GM21723 (cell line): ENCODE measurements around the gene RING1.
"Not testable (repeated sequence)": the region's sequence is repeated elsewhere in the genome, so short reads cannot be mapped to it uniquely, and the experiment has no call there.

Source experiments
- ATAC-seq: cut with Tn5 transposase; IDR thresholded peaks from one replicate; pipeline ENCODE4 v1.9.1; 2021; ENCODE audit warnings: mild to moderate bottlenecking, moderate library complexity; ENCODE audit not compliant: unreplicated experiment

The RING1 gene

DNA sequence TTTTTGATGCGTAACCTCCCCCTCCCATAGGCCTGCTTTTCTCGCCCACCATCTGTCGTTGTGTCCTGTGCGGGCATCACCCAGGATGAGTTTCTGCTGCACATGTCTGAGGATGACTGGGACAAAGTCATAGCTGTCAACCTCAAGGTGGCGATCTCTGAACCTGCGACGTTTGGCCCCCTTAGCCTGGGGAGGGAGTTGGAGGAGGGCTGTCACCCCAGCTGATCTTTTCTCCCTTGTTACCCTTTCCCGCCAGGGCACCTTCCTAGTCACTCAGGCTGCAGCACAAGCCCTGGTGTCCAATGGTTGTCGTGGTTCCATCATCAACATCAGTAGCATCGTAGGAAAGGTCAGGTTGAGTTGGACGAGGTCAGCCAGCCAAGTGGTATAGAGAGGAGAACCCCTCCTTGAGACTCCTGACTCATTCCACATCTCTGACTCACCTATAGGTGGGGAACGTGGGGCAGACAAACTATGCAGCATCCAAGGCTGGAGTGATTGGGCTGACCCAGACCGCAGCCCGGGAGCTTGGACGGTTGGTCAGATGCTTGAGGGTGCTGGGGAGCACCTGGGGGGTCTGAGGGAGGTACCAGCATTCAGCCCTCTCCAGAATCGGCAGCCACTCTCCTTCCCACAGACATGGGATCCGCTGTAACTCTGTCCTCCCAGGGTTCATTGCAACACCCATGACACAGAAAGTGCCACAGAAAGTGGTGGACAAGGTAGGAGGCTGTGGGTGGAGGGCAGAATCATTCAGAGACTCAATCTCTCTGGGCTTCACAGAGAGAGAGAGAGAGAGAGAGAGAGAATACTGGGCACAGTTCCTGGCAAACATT is 2.9 kb upstream of the RING1 start:
- no peak for ATAC-seq

DNA sequence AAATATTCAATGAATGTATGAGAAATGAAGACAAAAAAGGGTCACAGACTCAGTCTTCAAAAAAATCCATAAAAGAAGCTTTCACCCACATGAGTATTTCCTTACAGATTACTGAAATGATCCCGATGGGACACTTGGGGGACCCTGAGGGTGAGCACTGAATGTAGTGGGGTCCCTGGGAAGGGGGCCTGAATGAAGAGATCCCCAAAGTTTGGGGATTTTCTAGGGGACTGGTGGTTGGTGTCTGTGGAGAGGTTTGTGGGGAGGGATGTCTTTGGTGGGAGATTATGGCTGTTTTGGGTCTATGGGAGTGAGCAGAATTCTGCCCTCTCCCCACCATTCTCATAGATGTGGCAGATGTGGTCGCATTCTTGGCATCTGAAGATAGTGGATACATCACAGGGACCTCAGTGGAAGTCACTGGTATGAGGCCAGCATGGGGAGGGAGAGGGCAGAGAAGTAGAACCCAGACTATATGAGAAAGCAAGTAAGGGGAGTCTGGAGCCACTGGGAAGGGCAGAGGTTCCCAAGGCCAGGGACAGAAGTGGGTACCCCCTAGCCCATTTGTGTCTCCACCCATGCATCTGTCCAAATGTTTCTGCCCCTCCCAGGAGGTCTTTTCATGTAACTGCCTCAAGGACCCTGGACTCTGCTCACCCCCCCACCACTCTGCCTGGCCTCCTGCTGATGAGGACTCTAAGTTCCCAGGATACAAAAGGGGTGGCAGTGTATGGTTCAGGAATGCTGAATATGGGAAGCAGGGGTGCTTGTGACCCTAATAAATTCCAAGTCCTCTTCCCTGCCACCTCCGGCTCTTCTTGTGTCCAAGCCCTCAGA is 2.1 kb upstream of the RING1 start:
- no peak for ATAC-seq

DNA sequence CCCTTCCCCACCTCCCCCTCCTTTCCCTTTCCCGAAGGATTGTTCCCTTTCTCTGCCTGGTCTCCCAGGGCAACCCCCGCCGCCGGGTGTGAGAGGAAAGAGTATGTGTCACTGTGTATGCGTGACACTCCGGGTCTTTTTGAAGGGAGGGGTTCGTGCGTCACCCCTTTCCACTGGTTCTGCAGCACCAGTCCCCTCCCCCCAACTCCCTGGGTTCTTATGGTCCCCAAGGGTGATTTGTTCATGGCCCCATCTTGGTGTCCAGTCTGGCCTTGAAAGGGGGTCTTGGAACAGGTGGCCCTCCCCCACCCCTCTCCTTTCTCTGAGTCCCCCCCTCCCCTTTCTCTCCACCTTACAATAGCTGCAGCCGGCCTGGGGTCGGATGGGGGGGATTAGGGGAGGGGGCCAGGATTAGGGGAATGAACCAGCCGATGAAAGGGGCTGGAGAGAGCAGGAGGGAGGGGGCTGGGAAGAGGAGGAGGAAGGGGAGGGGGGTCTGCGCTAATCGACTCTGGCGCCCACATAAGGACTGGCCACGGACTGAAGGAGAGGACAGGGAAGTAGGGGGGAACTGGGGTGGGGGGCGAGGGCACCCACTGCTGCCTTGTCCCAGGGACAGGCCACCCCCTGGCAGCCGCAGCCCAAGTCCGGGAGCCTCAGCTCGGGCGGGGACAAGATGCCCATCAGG is 1.3 kb upstream of the RING1 start:
- ATAC-seq, result no peak

DNA sequence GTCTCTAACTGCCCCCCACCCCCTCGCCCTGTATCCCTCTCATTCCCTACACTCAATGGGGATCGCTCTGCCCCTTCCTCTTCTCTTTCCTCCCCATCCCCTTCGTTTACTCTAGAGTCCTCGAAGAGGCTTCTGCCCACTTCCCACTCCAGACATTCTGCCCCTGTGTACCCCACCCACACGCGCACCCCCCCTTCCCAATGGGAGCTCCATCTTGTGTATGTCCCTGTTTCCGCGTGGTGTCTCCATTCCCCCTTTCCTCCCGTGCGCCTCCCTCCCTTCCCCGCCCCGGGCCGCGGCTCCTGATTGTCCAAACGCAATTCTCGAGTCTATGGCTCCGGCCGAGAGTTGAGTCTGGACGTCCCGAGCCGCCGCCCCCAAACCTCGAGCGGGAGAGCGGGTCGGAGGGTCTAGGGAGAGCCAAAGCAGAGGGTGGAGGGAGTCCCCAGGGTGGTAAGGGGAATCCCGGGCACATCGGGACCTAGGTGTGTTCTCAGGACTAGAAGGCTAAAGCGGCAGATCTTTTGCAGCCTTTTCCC is 679 bp upstream of the RING1 start:
- ATAC-seq, result no peak

DNA sequence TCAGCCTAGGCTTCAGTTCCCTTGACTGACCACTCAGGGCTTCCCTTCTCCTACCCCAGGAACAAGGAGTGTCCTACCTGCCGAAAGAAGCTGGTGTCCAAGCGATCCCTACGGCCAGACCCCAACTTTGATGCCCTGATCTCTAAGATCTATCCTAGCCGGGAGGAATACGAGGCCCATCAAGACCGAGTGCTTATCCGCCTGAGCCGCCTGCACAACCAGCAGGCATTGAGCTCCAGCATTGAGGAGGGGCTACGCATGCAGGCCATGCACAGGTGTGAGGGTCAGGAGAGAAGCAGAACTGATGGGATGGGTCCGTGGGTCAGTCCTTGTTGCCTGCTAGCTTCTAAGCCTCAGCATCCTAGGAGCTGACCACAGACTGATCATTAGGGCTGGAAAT is 1.6 kb downstream of the RING1 start:
- ATAC-seq, result no peak

DNA sequence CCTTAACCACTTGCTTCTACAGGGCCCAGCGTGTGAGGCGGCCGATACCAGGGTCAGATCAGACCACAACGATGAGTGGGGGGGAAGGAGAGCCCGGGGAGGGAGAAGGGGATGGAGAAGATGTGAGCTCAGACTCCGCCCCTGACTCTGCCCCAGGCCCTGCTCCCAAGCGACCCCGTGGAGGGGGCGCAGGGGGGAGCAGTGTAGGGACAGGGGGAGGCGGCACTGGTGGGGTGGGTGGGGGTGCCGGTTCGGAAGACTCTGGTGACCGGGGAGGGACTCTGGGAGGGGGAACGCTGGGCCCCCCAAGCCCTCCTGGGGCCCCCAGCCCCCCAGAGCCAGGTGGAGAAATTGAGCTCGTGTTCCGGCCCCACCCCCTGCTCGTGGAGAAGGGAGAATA is 2.8 kb downstream of the RING1 start:
- ATAC-seq, result no peak

DNA sequence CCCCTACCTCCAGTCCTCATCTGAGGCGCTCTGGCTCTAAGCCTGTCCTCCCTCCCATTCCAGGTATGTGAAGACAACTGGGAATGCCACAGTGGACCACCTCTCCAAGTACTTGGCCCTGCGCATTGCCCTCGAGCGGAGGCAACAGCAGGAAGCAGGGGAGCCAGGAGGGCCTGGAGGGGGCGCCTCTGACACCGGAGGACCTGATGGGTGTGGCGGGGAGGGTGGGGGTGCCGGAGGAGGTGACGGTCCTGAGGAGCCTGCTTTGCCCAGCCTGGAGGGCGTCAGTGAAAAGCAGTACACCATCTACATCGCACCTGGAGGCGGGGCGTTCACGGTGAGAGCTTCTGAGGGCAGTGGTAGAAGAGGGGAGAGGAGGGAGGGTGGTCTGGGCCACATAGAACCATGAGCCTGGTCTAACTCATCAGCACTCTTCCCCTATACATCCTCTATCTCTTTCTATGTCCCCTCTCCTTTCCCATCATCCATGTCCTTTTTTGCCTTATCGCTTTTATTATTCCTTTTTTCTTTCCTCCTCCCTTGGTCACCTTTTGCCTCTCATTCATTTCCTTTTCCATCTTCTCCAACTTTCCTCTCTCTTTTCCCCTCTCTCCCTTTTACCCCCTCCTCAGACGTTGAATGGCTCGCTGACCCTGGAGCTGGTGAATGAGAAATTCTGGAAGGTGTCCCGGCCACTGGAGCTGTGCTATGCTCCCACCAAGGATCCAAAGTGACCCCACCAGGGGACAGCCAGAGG is 3.5 kb downstream of the RING1 start:
- ATAC-seq, result no peak

DNA sequence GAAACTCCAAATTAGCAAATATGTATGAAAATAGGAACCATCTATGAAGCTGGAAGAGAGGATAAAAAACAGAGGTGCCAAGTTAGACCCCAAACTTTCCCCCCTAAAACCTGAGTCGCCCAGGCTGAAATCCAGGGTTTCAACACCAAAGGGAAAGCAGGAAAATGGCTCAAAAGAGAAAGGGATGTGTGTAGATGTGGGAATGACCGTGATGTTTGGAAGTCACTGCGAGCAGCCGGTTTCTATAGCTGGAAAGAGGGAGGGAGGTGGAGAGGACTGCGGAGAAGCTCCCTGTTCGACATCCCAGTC is 4.5 kb downstream of the RING1 start:
- ATAC-seq, result no peak

DNA sequence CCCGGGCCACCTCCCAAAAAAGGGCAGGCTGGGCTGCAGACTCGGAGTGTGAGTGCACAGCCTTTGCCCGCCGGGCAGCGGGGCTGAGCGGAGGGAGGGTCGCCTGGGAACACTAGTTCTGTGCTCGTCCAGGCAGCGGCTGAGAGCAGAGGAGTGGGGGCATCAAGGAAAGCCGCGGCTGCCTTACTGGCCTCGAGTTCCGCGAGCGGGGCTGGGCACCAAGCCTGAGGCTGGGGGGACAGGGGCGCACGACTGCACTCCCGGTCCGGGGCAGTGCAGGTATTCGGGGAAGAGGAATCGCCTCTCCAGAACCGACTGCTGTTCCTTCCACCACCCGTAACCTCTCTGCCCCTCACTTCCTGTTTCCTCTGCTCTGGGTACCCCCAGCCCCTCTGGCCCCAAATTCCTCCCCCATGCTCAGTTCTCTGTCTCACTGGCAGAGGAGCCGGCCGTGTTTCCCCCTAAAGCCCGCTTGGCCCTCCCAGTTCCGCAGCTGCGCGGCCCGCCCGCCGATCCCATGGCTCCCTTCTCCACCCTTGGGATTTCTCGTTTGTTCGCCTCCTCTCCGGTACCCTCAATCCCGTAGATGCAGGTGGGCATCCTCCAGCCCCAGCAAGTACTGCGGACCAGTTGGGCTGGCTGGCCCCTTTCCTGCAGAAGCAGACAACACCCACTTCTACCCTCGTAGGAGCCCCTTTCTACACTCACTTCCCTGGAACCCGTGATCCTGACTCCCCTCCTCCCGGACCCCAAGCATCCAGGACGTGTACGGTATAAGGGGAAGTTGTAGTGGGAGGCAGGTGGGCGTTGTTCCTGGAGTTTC is 5.1 kb downstream of the RING1 start:
- ATAC-seq, result no peak

DNA sequence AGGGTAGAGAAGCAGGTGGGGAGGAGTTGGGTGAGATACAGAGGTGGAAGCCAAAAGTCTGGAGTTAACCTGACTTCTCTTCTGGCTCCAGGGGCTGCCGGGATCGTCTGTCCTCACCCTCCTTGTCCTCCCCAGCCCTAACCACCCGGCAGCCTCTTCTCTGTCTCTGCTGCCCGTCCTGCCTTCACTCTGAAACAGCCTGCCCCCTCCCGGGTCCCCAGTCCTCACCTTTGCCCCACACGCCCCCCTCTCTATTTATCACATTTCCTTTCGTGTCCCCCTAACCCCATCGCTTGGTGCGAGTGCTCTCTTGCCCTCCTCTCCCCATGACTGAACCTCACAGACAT is 5.7 kb downstream of the RING1 start:
- ATAC-seq, result no peak

DNA sequence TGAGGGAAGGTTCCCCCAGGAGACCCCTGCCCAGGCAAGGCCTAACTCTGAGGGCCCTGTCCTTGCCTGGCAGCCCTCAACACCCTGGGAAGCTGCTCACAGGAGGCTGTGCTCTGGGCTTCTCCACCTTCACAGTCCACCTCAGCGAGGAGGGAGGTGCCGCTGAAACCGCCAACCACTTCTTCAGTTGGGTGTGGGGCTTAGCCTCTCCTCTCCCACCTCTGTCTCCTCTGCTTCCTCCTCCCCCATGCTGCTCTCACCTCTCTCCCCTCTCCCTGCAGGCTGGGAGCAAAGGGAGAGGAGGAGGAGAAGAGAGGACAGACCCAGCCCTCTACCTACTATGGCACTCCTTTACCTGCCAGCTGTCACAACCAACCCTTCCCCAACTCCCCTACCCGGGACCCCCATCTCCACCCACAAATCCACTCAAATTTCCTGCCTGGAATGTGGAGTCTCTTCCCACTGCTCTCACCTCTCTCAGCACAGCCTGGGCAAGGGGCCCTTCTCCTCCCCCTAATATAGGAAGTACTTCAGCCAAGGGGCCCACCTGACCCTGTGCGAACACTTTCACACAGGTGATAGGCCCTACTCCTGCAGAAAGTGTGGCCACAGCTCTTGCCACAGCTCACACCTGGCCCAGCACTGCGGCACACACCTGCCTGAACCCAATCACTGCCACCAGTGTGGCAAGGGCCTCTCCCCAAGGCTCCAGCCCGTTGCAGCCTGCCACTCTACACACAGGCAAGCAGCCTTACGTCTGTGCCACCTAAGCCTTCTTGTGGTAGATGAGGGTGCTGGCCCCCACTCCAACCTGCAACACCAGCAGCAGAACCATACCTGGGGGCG is 7.2 kb downstream of the RING1 start:
- ATAC-seq, result no peak

DNA sequence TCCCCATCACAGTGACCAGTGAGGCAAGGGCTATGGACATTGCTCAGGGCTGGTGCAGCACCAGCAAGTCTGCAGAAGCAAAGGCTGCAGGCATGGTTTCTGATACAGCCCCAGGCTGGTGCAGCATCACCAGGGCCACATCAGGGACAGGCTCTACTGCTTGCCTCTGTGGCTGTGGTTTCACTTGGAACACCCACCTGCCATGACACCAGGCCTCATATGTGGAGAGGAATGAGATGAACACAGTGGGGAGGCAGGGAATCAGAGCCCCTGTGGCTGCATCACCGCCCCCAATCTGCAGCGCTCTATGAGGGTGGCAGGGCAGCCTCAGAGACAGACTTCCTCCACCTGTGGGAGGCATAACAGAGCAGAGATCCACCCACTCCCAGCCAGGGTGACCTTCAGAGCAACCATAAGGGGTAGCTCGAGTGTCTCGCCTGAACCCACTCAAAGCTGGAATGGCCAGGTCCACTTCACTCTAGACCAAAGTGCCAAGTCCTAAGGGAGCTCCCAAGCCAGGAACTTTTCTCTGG is 7.9 kb downstream of the RING1 start:
- no peak for ATAC-seq

DNA sequence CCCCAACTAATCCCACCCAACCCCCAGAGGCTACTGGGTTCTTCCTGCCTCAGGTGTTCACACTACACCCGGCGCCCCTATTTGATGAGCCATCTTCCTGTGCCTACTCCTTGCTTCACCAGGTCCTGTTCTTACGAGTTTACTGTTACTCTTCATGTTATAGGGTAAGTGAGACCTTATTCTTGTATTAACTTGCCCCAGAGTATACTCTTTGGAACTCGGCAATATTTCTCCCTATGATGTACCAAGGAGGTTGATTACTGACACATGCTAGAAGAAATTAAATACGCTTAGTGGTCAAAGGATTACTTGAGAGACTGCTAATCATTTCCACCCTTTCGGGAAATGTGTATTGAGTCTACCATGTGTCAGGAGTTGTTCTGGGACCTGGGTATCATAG is 8.9 kb downstream of the RING1 start:
- ATAC-seq, result no peak

DNA sequence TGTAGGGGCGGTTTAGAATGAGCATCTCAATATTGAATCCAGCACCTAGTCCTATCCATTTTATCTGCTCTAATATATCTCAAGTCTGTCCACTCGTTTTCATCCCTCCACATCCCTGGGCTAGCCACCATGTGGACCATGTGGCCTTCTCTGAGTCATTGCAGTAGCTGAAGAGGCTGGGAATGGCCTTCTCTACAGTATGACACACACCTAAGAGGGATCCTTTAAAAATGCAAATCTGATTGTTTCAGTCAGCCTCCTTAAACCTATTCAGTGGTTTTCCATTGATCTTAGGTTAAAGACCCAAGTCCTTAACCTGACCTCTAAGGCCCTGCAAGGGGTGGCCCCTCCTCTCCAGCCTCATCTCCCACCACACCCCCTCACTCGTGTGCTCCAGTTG is 9.4 kb downstream of the RING1 start:
- ATAC-seq, result no peak

DNA sequence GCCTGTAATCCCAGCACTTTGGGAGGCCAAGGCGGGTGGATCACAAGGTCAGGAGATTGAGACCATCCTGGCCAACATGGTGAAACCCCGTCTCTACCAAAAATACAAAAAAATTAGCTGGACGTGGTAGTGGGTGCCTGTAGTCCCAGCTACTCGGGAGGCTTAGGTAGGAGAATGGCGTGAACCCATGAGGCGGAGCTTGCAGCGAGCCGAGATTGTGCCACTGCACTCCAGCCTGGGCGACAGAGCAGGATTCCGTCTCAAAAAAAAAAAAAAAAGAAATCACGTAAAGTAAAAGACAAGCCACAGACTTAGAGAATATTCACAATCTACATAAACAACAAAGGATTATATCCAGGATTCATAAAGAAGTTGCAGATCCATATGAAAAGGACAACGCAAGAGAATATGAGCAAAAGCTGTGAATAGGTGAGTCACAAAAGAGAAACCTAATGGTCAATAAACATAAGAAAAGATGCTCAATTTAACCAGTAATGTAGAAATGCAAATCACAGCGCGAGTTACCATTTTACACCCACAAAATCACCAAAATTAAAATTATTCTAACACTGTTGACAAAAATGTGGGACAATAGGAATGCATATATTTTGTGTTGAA is 18.3 kb downstream of the RING1 start:
- not testable (repeated sequence) for ATAC-seq

DNA sequence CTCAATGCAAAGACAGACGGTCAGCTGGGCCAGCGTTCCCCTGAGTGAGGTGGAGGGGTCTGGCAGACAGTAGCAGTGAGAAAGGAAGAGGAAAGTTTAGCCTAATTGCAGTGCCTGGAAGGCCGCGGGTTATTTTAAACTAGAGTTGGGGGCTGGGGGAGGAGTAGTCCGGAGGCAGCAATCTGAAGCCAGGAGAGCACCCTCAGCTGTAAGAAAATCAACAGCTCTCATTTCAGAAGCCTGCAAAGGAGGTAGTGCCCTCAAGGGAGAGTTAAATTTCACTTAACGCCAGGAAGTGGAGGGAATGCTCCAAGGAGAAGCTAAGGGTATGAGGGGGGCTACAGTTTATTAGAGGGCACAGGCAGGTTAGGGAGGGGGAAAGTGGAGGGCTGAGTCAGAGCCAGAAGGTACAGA is 26.9 kb downstream of the RING1 start:
- no peak for ATAC-seq

DNA sequence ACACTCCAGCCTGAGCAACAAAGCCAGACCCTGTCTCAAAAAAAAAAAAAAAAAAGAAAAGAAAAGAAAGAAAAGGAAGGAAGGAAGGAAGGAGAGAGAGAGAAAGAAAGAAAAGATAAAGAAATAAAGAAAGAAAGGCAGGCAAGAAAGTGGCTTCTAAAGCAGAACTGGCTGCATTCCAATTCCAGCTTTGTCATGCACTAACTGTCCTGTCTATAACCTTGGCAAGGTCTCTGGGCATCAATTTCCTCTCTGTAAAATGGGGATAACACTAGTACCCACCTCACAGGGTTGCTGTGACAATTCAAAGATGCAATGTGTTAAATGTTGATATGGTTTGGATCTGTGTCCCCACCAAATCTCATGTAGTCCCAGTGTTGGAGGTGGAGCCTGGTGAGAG is 28.0 kb downstream of the RING1 start:
- ATAC-seq, result no peak

DNA sequence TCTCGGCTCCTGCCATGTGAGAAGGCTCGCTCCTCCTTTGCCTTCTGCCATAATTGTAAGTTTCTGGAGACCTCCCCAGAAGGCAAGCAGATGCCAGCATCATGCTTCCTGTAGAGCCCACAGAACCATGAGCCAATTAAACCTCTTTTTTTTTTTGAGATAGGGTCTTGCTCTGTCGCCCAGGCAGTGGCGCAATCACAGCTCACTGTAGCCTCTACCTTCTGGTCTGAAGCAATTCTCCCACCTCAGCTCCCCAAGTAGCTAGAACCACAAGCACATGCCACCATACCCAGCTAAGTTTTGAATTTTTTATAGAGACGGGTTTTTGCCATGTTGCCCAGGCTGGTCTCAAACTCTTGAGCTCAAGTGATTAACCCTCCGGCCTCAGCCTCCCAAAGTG is 28.6 kb downstream of the RING1 start:
- no peak for ATAC-seq

DNA sequence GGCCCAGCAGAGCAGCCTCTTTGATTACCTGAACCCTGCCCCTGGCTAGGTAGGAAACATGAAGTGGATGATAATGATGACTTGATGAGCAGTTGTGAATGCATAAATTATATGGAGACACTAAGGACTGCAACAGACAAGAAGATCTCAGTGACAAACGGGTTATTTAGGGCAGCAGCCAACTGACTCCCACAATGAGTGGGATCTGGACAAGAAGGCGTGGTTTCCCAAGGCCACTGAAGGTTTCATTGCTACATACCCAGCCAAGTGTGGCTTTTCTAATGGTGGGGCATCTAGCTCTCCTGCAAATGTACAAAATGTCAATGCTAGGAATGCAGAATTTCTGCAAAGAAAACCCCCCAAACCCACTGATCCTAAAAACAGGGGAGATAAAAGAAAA is 29.4 kb downstream of the RING1 start:
- ATAC-seq, result no peak
